ENCODE data around the gene SNRNP35.
"Not testable (repeated sequence)": the region's sequence is repeated elsewhere in the genome, so short reads cannot be mapped to it uniquely, and the experiment has no call there.

SNRNP35 gene

GRCh38 chr12:123449249-123449733, 8.6 kb upstream of the SNRNP35 start:
- no peak for DNase-seq (ENCODE audit: low spot score)

DNA sequence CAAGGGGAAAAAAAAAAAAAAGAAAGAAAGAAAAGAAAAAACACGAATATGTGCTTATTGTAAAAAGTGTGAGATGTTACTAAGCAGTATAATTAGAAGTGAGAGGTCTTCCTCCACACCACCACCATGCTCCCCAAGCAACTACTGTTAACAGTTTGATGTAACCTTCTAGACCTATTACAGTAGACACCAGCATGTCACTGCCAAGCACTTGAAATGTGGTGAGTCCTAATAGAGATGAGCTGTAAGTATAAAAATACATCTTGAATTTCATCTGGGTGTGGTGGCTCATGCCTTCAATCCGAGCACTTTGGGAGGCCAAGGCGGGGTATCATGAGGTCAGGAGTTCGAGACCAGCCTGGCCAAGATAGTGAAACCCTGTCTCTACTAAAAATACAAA, 8.1 kb upstream of the SNRNP35 start:
- no peak for DNase-seq (ENCODE audit: low spot score)

DNA sequence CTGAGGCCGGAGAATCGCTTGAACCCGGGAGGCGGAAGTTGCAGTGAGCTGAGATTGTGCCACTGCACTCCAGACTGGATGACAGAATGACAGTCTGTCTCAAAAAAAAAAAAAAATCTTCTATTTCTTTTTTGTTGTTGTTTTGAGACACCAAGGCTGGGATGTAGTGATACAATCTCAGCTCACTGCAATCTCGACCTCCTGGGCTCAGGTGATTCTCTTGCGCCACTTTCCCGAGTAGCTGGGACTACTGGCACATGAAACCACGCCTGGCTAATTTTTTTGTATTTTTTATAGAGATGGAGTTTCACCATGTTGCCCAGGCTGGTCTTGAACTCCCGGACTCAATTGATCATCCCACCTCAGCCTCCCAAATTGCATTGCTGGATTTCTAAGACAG, 7.3 kb upstream of the SNRNP35 start:
- DNase-seq (ENCODE audit: low spot score): no peak

DNA sequence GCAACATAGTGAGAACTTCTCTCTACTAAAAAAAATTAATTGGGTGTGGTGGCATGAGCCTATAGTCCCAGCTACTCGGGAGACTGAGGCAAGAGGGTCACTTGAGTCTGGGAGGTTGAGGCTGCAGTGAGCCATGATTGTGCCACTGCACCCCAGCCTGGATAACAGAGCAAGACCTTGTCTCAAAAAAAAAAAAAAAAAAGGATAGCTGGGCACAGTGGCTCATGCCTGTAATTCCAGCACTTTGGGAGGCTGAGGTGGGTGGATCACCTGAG, 5.7 kb upstream of the SNRNP35 start:
- not testable (repeated sequence) for DNase-seq (ENCODE audit: low spot score)

- no peak for DNase-seq (ENCODE audit: low spot score)
Measured at GRCh38 chr12:123453165-123453564, 4.8 kb upstream of the SNRNP35 start.

DNA sequence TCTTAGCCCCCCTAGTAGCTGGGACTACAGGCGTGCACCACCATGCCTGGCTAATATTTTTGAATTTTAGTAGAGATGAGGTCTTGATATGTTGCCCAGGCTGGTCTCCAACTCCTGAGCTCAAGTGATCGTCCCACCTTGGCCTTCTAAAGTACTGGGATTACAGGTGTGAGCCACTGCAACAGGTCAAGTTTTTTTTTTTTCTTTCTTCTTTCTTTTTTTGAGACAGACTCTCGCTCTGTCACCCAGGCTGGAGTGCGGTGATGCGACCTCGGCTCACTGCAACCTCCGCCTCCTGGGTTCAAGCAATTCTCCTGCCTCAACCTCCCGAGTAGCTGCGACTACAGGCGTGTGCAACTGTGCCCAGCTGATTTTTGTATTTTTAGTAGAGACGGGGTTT, 5.2 kb downstream of the SNRNP35 start:
- DNase-seq (ENCODE audit: low spot score): not testable (repeated sequence)

GRCh38 chr12:123465084-123465483, 7.1 kb downstream of the SNRNP35 start:
- no peak for DNase-seq (ENCODE audit: low spot score)

DNA sequence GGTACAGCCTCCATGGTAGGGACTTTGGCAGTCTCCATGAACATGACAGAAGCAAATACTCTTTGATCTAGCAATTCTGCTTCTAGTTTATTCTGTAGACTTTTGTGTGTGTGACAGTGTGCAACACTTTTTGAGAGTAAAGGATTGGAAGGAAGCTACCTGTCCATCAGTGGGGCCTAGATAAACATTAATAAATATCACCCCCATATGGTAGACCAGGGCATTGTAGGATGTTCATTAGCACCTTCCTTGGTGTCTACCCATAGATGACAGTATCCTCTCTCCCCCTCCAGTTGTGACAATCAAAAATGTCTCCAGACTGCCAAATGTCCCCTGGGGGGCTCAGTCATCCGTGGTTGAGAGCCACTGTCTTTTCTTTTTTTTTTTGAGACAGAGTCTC, 10.8 kb downstream of the SNRNP35 start:
- peak; percentile 69 for DNase-seq (ENCODE audit: low spot score)

DNA sequence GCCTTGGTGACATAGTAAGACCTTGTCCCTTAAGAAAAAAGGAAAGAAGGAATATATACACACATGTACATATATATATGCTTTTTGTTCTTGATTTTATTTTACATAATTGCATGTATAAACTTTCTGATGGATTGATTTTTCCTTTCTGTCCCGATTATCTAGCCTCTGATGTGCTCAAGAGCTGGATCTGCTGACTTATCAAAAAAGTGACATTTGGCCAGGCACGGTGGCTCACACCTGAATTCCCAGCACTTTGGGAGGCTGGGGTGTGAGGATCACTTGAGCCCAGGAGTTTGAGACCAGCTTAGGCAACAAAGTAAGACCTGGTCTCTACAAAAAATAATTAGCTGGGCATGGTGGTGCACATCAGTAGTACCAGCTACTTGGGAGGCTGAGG, 12.0 kb downstream of the SNRNP35 start:
- no peak for DNase-seq (ENCODE audit: low spot score)

DNA sequence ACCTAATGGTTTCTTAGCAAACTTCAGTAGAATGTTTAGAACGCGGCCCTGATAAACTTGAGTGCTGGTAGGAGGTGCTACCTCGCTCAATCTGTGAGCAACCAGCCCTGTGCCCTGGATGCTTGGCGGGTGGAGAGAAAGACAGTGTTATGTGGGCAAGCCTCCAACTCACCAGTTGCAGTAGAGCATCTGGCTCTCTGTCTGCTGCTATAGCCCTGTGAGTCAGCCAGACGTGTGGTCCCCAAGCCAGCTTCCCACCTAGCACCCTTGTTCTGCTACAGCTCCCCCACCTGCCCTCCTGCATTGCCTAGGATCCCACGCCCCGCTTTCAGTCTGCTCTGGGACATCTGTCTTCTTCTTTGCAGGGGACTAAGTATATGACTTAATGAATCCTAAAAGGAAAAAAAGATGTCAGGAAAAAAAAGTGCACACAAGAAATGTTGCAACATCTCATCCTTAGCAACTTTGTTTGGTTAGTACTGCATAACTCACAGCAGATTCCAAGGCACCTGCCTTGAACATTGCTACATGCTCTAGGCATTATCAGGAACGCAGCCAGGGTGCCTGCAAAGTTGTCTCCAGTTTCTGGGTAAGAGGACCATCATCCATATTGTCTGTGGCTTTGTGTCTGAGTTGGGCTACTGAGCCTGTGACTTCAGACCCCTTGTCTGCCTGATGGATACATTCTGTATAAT, 13.6 kb downstream of the SNRNP35 start:
- DNase-seq (ENCODE audit: low spot score): no peak

GRCh38 chr12:123472438-123472849, 14.5 kb downstream of the SNRNP35 start:
- DNase-seq (ENCODE audit: low spot score): no peak

- no peak for DNase-seq (ENCODE audit: low spot score)
Measured at GRCh38 chr12:123474485-123475245, 16.7 kb downstream of the SNRNP35 start.

GRCh38 chr12:123475246-123475703, 17.3 kb downstream of the SNRNP35 start:
- DNase-seq (ENCODE audit: low spot score): no peak

DNA sequence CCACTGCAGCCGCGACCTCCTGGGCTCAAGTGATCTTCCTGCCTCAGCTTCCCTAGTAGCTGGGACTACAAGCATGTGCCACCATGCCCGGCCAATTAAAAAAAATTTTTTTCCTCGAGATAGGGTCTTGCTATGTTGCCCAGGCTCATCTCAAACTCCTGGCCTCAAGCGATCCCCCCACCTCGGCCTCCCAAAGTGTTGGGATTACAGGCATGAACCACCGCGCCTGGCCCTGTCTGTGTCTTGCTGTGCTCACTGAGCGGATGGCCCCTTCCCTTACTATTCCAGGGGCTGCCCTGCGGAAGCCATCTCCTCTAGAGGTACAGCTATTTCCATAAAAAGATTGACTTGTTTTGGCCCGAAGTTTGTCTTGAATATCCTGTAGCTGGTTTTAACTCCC, 20.1 kb downstream of the SNRNP35 start:
- no peak for DNase-seq (ENCODE audit: low spot score)

DNA sequence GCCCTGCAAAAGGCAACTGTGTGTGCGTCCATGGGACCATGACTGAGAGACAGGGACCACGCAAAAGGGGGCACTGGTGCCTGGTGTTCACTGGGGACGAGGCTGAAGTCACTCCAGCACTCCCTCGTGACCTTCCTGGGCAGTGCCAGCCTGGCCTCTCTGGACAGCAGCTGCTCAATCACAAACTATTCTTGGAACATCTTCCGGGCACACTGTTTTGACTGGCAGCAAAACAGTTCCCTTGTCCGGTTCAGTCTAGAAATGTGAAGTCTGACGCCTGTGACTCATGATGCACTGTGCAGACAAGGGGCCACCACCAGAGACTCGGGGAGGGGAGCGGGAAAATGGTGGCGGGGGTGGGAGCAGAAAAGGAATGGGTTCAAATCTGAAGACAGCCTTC, 20.8 kb downstream of the SNRNP35 start:
- no peak for DNase-seq (ENCODE audit: low spot score)

- no peak for DNase-seq (ENCODE audit: low spot score)
Measured at GRCh38 chr12:123479442-123480180, 21.7 kb downstream of the SNRNP35 start.

- not testable (repeated sequence) for DNase-seq (ENCODE audit: low spot score)
Measured at GRCh38 chr12:123481251-123481650, 23.3 kb downstream of the SNRNP35 start.

DNA sequence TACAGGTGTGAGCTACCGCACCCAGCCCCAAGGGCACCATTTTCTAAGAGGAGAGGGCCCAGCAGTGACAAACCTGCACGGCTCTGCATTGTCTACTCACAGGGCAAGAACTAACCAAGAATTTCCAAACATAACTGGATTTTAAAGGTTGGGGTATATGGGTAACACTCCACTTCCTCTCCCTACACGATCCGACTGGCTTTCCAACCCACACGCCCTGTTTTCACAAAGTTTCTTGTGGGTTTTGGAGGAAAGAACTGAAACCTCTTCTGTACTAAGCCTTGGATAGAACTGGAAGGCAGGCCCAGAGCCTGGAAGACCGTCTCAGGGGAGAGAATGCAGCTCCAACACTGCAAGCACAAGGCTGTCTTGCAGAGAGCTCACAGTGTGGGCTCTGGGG, 24.9 kb downstream of the SNRNP35 start:
- no peak for DNase-seq (ENCODE audit: low spot score)

DNA sequence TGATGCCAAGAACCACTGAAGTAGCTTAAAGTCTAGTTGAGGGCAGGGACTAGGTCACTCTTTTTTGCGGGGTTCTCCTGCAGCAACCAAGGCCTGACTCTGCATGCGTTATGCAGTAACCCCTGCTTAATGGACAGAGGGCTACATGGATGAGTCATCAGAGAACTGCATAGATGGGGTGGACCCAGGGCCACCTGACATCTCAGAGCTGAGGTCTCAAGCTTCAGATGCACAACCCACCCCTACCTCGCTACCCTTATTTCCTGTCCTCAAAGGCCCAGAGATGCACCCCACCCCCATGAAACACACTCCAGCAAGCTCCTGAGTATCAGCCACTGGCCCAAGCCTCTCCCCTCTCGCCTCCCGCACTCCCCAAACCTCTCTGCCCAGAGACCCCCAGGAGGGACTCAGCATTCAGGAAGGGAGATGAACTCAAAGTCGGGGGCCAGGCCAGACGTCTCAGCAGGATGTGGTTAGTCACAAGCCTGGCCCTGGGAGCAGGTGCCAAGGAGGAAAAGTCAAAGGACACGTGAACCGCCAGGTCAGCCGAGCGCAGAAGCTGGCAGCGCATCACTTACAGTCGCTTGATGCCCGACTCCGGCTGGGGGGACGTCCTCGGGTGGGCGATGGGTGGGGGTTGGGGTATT, 25.8 kb downstream of the SNRNP35 start:
- no peak for DNase-seq (ENCODE audit: low spot score)

DNA sequence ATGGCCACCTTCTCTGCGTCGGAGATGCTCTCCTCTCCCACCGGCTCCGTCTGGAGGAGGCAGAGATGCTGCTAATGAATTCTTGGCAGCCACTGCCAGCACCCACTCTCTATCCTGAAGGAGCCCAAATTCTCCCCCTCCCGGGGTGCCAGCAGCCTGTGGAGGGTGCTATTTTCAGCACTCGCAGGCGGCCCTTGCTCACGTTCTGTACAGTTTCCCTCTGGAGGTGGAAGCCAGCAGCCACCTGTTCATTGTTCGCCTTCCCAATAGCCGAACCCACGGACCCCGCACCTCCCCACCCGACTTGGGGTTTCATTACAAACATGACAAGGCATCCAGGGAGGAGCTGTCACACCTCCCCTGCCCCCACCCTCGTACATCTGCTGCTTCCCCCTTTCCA, 27.8 kb downstream of the SNRNP35 start:
- DNase-seq (ENCODE audit: low spot score): no peak

- DNase-seq (ENCODE audit: low spot score): no peak
Measured at GRCh38 chr12:123487428-123487827, 29.5 kb downstream of the SNRNP35 start.

DNA sequence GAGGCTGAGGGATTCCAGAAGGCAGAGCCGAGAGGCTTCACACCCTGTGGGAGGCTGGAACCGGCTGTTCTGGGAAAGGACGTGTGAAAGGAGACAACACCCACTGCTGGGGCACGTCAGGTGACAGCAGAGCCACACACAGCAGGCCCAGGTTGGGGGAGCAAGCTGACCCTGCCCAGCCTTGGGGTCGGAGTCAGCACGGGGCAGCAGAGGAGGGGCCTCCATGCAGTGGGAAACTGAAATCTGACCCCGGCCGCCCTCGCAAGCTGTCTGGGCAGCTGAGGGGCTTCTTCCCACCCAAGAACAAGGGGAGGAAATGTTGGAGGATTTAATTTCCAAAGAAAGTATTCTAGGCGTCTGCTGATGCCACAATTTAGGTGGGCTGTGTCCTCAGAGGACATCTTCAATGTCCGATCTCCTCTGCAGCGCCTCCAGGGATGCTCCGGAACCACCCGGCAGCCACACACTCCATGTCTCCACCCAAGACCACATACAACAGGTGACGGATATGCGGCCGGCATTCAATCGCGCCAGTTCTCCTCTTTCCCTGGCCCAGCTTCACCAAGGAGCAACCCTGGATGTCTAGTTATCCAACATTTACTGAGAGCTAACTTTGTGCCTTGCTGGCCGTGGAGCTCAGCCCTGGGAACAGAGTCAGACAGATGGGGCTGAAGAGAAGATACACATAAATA, 30.7 kb downstream of the SNRNP35 start:
- DNase-seq (ENCODE audit: low spot score): no peak

All from germinal center (tissue), 1 donor.